HS-27A (cell line): ENCODE data around the gene PCK2.

ENCODE experiments used
- DNase-seq: peaks from one replicate; pipeline ENCODE4 v3.0.0-alpha.2; 2012; ENCODE audit warnings: low read depth, missing footprints

Gene PCK2

GRCh38 chr14:24136684-24137528 is 42.8 kb downstream of the PCK2 start:
- DNase-seq, result no peak

DNA sequence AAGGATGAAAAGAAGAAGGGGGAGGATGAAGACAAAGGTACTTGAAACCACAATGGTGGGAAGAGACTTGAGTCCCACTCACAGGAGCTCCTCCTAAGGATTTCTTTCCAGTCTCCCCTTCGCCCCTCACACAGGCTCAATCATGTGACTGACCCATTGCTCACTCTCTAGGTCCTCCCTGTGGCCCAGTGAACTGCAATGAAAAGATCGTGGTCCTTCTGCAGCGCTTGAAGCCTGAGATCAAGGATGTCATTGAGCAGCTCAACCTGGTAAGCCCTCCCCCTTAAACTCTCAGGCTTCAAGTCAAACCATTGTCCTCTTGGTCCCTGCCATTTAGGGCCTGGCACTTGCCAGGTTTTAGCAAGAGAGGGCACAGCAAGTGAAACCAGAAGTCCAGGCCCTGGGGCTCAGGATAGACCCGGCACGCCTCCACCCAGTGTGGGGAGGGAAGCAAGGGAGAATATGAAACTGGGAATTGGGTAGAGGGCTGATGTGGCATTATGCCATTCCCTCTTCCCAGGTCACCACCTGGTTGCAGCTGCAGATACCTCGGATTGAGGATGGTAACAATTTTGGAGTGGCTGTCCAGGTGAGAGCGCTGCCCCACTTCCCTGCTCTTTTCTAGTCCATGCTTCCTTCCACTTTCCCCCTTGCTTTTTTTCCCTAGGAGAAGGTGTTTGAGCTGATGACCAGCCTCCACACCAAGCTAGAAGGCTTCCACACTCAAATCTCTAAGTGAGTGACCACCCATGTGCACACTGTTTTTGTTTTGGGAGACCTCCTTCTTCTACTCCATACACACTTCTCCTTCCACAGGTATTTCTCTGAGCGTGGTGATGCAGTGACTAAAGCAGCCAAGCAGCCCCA is 43.7 kb downstream of the PCK2 start:
- DNase-seq, result no peak

DNA sequence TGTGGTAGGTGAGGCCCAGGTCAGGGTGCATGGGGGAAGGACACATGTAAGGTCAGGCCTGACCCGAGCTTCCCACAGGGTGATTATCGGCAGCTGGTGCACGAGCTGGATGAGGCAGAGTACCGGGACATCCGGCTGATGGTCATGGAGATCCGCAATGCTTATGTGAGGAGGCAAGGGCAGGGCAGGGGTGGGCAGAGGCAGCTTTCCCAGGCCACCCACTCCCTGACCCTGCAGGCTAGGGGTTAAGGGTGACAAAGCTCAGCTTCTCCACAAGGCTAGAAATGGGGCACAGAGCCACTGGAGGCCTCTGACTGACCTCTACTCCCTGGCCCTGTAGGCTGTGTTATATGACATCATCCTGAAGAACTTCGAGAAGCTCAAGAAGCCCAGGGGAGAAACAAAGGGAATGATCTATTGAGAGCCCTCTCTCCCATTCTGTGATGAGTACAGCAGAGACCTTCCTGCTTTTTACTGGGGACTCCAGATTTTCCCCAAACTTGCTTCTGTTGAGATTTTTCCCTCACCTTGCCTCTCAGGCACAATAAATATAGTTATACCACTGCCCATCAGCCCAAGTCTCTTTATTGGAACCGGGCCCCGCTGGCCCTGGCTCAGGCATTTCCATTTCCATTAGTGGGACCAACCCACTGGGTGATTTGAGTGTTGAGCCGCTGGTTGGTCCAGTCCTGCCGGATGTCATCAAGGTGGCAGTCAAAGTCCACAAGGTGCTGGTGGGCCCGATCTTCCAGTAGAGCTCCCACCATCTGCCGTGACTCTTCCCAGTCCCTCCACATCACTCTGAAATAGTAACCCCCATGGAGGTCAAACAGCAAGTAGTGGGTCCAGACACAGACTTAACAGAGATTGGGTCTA is 44.5 kb downstream of the PCK2 start:
- DNase-seq, result no peak

GRCh38 chr14:24139272-24139934 is 45.3 kb downstream of the PCK2 start:
- no peak for DNase-seq

- DNase-seq, result peak; percentile 95
Observed at GRCh38 chr14:24141097-24141880, 47.2 kb downstream of the PCK2 start, which contains the start of gene EMC9. EMC9 (minus strand) TSS chr14:24141591; CDS start chr14:24141304, 287 bp downstream.

DNA sequence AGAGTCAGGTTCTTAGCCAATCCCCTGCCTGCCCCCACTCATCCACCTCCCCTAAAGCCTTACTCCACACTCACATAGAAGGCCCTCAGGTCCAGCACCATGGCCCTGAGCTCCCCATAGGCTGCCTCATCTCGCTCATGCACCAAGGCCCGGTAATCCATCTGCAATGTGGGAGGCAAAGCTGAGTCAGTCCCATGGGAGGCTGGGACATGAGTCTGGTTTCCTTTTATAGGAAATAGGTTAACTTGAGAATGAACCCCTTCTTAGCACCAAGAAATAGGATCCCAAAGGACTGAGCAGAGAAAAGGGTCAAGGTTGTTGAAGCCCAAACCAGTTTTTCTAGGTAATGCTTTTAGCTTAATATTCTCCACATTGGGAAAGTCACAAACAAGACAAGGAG is 49.4 kb downstream of the PCK2 start:
- no peak for DNase-seq

DNA sequence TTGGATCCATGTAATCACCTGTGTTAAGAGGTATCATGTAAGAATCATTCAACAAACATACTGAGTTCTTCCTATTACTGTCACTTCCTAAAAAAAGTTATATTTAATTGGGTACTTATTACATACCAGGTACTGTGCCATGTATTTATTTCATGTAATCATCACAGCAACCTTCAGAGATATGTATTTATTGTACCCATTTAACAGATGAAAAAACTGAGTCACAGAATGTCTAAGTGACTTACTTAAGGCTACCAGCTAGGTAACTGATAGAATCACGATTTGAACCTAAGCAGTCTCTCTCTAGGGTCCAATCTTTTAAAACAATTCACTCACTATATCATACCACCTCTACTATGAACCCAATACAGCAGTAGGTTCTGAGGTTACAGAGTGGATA is 50.3 kb downstream of the PCK2 start:
- no peak for DNase-seq

- no peak for DNase-seq
Observed at GRCh38 chr14:24145219-24145618, 51.1 kb downstream of the PCK2 start.

DNA sequence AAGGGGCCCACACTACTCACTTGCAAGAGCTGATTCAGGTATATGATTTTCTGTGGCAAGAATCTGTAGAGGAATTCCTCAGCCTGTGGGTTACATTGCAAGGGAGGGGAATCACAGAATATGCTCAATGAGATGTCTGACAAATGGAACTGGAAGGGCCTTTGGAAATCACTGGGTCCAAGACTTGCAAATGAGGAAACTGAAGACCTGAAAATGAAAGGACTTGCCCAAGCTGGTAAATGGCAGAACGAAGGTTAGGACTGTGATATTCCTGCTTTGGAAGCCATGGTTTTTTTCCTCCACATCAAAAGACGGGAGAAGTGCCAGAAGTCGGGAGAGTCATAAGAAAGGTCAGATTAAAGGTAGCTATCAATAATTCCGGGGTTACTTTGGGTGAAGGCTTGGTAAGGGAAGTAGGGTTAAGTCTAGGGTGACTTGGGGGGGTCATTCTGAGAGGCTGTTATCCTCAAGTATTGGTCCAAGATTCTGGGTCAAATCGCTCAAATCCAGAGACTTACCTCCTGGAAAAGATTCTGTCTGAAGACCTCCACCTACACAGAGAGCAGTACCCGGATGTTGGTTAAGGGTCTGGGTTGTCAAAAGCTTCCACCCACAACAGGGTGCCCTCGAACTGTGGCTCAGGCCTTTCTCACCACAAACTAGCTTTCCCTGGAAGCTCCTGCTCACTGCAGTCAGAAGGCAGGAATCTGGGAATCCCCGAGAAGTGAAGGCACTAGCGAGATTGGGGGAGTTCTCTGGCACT is 51.8 kb downstream of the PCK2 start:
- DNase-seq, result peak; percentile 59

DNA sequence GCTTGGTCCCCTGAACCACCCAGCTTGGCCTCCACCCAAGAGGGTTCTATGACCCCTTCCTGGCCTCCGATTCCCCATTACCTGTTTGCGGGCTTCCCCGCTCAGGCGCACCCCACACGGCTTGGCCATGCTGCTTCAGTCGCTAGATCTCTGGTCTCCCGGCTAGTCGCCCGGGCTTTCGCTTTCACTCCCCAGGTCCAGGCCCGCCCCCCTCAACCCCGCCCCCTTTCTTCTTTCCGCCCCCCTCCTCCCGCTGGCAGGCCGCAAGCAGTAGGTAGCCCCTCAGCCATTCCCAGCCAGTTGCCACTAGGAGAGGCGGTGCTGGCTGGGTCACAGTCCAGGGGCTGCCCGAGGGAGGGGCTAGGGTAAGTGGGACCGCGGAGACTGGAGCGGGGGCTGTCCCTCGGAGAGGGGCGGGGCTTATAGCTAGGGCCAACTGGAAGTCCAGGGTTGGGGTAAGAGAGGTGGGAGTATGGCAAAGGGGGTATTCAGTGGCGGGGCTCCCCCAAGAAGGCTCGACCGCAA is 52.4 kb downstream of the PCK2 start, which contains the start of gene PSME2:
Gene PSME2 (minus strand): TSS at position 158 of the 525 bp plus-strand sequence. CDS start 29 bp downstream, at position 129.
- DNase-seq, result peak; percentile 88

DNA sequence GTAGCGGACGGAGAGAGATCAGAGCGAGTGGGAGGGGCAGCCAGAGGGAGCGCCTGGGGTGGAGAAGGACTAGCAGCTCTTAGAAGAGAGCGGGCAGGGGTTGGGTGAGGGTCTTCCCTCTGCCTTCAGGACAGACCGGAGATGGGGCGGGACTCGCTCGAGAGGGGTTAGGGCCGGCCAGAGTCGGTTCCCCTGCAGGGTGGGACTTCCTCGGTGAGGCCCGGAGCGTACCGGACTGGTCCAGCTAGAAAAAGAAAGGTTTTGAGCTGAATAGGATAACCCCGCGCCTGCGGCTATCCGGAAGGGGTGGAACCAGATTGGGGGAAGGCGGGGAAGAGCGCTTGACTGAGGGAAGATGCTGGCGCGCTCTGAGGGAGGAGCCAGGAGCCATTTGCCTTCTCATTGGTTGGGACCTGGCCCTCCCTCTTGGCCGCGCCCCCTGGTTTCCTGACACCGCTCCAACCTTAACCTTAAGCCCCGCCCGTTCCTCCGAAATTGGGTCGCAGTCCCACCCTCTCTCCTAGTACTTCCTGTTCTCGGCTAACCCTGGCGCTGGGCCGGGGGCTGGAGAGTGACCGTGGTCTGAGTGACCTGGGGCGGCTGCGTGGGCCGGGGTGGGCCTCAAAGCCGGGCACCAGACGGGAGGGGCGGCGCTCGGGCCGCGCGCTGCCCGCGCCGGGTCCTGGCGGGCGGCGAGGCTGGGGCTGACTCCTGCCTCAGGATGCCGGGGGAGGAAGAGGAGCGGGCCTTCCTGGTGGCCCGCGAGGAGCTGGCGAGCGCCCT is 53.1 kb downstream of the PCK2 start, which contains the start of gene RNF31:
Gene RNF31 (plus strand): TSS at position 521 of the 783 bp plus-strand sequence. CDS start 201 bp downstream, at position 722.
- peak; percentile 96 for DNase-seq

DNA sequence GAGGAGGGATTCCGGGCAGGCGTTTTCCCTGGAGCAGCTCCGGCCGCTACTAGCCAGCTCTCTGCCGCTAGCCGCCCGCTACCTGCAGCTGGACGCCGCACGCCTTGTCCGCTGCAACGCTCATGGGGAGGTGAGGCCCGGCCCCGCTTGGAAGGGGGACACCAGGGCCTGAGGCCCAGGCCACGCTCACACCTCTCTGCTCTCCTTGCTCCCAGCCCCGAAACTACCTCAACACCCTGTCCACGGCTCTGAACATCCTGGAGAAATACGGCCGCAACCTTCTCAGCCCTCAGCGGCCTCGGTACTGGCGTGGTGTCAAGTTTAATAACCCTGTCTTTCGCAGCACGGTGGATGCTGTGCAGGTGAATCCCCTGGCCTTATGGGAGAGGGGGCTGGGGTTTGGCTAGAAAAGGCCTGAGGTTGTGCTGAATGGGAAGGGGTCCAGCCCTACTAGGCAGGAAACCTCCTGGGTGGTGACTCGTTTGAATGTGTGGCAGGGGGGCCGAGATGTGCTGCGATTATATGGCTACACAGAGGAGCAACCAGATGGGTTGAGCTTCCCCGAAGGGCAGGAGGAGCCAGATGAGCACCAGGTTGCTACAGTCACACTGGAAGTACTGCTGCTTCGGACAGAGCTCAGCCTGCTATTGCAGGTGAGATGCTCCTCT is 53.8 kb downstream of the PCK2 start:
- no peak for DNase-seq

GRCh38 chr14:24149302-24149969 is 55.3 kb downstream of the PCK2 start:
- no peak for DNase-seq

DNA sequence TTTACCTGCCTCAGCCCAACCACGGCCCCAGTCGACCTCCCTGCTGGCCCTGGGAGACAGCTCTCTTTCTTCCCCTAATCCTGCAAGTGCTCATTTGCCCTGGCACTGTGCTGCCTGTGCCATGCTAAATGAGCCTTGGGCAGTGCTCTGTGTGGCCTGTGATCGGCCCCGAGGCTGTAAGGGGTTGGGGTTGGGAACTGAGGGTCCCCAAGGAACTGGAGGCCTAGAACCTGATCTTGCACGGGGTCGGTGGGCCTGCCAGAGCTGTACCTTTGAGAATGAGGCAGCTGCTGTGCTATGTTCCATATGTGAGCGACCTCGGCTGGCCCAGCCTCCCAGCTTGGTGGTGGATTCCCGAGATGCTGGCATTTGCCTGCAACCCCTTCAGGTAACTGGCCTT is 56.0 kb downstream of the PCK2 start:
- no peak for DNase-seq

DNA sequence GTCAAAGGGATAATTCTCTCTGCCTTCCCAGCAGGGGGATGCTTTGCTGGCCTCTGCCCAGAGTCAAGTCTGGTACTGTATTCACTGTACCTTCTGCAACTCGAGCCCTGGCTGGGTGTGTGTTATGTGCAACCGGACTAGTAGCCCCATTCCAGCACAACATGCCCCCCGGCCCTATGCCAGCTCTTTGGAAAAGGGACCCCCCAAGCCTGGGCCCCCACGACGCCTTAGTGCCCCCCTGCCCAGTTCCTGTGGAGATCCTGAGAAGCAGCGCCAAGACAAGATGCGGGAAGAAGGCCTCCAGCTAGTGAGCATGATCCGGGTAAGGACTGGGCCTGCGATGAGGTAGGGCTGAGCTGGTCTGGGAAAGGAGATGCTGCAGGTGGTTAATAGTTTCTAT is 56.5 kb downstream of the PCK2 start:
- no peak for DNase-seq

DNA sequence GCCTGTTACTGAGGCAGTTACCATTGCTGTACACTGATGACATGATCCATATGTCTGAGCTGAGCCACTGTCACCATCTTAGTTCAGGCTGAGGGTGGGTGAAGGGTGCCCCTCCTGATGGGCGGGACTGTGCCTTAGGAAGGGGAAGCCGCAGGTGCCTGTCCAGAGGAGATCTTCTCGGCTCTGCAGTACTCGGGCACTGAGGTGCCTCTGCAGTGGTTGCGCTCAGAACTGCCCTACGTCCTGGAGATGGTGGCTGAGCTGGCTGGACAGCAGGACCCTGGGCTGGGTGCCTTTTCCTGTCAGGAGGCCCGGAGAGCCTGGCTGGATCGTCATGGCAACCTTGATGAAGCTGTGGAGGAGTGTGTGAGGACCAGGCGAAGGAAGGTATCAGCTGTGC is 56.9 kb downstream of the PCK2 start:
- no peak for DNase-seq

- DNase-seq, result no peak
Observed at GRCh38 chr14:24151404-24152080, 57.4 kb downstream of the PCK2 start.
